Iris pigment epithelial cell (primary cell): ENCODE measurements around the gene SLC38A9.
"Not testable (repeated sequence)": the region's sequence is repeated elsewhere in the genome, so short reads cannot be mapped to it uniquely, and the experiment has no call there.

Source experiments
- DNase-seq: peaks from one replicate; pipeline ENCODE4 v3.0.0-alpha.2; 2011; ENCODE audit warnings: low read depth

The SLC38A9 gene

DNA sequence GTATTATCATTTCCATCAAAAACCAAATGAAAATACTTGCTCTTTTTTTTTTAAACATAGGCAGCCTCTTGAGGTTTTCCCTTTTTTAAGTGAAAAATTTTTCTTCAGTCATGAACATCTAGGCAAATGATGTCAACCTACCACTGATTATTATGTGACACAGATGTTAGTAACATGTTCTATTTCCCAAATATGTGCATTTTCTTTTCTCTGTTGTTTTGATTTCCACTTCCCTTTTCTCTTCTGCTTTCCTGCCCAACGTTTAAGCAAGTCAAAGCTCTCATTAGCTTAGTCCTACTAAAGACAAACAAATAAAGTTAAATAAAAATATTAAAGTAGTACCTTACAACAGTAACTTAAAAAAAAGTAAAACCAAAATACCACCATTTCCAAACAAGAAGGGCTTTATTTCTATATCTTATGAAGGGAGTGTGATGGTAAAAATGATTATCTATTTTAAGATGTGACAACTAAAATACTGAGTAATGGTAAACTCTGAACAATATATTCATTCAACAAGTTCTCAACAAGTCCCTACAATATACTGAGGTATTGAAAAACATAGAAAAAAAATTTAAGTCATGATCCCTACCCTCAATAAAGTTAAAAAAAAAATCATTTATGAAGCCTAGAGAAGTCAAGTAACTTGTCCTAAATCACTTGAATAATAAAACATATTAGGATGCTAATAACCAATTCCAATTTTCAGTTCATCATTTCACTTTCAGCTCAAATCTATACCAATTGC lies 9.4 kb downstream of the SLC38A9 start:
- DNase-seq, result no peak

DNA sequence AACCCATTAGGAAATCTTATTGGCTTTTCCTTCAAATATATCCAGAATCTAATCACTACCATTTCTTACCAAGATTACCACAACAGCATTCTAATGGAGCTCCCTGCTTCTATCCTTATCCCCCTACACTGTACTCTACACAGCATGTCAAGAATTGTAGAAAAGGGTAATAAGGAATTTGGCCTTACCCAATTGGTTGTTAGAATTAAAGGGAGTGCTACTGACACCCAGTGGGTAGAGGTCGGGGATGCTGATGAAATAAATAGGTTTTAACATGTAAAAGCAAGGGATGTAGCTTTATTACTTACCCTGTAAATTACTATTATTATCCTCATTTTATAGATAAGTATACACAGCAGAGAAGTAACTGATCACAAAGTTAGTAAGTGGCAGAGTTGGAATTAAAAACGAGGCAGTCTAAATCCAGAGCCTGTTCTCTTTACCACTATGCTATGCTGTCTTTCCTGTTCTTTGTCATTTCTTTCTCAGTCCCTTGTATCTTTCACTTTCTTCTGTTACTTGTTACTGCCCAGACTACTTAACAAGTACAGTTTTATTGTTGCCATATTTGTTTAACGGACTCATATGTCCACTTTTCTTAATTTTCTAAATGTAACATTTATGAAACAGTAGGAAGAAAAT lies 10.5 kb downstream of the SLC38A9 start:
- no peak for DNase-seq

DNA sequence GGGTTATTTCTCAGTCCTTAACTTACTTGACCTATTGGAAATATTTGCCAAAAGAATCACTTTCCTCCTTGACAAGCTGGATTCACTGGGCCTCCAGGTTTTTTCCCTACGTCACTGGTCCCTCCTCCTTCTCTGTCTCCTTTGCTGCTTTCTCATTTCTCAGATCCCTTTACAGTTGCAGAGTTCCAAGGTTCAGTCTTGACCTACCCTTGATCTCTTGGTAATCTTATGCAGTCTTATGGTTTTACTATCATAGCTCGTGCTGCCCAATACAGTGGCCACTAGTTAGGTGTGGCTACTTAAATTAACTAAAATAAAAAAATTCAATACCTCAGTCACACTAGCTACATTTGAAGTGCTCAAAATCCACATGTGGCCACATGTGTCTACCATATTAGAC lies 11.4 kb downstream of the SLC38A9 start:
- DNase-seq, result no peak

DNA sequence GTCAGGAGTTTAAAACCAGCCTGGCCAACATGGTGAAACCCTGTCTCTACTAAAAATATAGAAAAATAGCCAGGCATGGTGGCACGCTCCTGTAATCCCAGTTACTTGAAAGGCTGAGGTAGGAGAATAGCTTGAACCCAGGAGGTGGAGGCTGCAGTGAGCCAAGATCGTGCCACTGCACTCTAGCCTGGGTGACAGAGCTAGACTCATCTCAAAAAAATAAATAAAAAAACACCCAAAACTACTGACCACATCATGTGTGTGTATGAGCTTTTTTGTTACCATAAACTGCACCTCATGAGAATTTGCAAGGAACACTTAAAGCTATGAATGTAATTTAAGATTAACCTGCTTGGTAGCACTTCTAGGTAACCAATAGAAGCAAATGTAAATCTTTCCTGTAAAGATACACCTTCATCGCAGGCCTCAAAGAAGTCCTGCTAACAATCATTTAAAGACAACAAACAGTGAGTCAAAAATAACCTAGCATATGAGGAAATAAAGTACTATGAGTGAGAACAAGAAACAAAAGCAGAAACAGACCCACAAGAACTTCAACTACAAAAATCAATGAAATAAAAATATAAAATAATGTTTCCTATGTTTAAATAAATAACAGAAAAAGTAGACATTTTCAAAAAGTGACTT lies 13.0 kb downstream of the SLC38A9 start:
- DNase-seq, result no peak

DNA sequence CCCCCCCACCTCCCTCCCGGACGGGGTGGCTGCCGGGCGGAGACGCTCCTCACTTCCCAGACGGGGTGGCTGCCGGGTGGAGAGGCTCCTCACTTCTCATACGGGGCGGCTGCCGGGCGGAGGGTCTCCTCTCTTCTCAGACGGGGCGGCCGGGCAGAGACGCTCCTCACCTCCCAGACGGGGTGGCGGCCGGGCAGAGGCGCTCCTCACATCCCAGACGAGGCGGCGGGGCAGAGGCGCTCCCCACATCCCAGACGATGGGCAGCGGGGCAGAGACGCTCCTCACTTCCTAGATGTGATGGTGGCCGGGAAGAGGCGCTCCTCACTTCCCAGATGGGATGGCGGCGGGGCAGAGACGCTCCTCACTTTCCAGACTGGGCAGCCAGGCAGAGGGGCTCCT lies 15.4 kb downstream of the SLC38A9 start:
- not testable (repeated sequence) for DNase-seq

DNA sequence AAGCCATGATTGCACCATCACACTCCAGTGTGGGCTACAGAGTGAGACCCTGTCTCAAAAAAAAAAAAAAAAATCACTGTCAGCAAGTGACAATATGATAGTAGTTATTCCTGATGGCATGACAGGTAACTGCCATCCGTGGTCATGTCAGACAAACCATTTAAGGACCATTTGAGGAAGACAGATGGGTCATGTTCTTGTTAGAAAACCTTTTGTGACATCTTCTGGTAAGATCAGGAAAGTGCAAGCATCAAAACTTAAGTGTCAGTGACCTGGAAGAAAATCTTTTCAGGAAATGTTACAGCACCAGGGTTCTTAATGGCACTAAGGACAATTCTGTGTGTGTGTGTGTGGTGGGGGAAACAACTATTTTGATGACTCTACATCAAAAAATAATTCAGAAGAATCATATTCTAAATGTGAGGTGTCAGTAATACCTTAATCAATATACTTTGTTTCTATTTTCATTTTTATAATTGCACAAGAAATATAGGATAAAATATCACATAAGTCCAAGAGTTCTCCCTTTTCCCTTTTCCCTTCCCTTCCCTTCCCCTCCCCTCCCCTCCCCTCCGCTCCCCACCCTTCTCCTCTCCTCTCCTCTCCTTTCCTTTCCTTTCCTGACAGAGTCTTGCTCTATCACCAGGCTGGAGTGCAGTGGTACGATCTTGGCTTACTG lies 17.8 kb downstream of the SLC38A9 start:
- peak; percentile 37 for DNase-seq

DNA sequence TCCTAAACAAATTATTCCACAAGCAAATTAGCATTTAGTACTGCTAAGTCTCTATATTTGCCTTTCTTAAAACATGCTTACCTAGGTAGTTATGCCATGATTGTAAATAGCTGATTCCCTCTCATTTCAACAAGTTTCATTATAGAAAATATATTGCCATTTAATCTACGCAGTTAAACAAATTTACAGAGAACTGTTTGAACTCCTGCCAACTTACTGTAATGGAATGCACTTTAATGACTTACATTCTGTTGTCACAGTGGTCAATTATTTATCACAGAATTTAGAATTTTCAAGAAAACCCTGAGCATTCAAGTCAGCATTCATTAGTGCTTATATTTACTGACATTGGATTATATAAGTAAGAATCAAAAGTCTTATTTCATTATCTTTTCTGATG lies 19.6 kb downstream of the SLC38A9 start:
- DNase-seq, result no peak

DNA sequence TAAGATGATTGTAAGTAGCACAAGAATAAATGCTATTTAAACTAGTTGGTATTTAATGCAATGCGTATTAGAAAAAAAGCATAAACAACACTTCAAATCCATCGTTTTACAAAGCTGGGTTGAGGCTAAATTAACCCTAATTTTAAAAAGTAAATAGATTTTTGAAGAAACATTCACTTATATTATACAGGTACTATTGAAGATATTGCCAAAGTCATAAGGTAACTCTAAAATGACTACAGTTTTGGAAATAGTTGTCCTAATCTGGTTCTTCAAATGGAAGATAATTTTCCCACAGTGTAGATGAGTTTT lies 20.1 kb downstream of the SLC38A9 start:
- DNase-seq, result no peak

DNA sequence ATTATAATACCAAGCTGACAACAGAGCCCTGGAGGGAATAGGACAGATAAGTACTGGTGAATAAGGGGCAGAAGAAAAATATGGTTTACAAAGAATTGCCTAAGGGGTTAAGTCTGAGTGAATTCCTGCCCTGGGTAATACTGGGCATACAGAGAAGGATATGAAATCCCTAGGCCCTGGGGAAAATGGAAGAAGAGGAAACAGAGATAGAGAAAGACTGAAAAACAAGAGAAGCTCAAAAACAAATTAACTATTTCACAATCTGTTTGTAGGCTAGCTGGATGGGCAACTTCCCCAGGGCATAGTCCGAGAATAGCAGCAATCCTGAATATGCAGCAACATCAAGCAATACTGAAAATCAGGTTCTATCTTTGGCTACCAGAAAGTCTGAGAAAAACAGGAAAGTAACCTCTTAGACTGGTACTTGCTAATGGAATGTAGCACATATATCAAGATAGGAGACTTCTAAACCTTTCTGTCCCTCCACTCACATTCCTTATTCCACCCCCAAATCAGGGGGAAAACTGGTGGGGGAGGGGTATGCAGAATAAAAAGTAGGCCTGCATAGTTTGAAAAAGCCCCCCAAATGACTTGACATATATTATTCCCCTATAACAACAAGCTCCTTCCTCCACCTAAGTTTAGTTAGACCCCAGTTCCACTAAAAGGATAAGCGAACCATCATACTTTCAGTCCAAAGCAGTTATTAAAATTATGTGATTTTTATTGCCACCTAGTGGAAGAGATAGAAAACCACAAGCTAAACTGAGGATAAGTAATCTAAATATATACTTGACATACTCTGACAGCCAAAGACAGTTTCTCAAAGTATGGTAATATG lies 20.6 kb downstream of the SLC38A9 start:
- DNase-seq, result peak; percentile 57

DNA sequence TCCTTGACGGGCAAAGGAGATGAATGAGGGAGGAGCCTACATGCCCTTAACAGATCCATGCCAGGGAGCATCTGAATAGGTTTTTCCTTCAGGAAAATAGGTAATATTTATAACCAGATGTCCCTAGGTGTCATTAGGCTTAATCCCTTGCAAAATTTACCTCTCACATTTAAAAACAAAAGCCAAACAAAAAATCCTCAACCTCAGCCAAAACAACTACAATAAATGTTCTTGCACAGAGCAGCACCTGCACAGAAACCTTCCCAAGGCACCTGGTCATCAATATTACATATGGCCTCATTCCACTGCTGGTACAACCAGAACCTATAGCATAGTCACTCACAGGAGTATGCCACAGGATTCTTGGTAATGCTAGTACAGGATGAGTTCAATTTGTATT lies 30.1 kb downstream of the SLC38A9 start:
- DNase-seq, result no peak

DNA sequence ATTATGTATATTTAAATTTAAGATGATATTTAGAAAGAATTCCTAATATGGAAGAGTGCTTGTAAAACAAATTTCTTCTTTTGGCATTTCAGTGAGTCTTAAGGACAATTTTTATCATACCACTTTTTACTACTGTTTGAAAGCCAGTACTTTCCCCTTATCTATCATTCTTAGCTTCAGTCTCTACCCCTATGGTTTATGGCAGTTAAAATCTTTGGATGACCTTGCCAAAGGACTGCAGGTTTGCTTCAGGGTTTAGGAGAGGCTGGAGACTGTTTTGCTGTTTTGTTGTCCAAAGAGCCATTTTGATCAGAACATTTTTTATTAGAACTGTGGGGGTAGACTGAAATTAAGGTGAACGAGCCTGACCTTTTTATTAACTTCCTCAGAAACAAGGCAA lies 30.8 kb downstream of the SLC38A9 start:
- no peak for DNase-seq

DNA sequence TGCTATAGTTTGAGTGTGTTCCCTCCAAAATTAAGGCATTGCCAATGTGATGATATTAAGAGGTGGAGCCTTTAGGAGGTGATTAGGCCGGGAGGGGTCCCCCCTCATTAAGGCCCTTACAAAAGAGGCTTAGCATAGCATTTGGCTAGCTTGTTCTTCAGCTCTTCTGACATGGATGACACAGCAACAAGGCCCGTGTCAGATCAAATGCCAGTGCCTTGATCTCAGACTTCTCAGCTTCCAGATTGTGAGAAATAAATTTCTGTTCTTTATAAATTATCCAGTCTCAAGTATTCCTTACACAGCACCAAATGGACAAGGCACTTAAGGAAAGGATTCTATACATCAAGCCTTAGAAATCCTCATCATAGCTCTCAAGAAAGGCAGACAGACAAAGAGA lies 31.8 kb downstream of the SLC38A9 start:
- no peak for DNase-seq

DNA sequence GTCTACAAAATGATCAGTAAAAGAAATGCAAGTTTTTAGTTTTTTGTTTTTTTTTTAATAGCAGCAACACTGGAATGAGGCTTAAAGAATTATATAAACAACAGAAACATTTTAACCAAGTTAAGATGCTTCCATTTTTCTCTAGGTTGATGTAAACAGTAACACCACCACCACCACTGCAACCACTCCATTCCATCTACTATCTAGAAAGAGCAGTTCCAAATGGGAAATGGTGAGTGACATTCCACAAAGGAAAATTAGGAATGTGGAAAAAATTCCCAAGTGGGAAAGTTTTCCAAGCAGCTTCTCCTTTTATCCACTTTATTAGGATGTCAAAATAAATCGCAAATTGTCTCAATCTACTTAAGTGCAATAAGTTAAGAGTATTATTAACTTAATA lies 32.6 kb downstream of the SLC38A9 start:
- no peak for DNase-seq

DNA sequence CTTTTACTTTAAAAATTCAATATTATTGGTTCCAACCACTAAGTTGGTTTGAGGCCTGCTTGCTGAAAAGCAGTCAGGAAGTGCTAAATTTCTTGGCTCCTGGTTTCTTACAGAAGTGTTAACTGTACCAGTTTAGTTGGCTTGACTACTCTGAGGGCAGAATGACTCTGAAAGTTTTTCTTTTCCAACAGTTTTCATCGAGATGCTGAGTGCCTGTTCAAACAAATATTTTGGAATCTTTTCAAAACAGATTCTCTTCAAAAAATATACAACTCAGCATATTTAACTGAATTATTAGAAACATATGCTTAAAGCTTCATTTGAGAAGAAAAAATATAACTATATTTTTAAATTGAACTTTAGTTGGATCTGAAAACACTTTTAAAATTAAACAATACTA lies 37.0 kb downstream of the SLC38A9 start:
- no peak for DNase-seq

DNA sequence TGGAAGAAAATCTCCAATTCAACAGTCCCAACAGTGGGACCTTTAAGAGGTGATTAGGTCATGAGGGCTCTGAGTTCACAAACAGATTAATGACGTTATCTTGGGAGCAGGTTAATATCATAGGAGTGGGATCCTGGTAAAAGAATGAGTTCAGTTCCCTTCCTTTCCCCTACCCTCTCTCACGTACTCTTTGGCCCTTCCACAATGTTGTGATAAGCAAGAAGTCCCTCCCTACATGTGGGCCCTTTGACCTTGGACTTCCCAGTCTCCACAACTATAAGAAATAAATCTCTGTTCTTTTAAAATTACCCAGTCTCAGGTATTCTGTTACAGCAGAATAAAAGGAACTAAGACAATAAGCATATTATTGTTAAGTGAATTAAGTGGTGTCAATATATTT lies 37.8 kb downstream of the SLC38A9 start:
- DNase-seq, result no peak

DNA sequence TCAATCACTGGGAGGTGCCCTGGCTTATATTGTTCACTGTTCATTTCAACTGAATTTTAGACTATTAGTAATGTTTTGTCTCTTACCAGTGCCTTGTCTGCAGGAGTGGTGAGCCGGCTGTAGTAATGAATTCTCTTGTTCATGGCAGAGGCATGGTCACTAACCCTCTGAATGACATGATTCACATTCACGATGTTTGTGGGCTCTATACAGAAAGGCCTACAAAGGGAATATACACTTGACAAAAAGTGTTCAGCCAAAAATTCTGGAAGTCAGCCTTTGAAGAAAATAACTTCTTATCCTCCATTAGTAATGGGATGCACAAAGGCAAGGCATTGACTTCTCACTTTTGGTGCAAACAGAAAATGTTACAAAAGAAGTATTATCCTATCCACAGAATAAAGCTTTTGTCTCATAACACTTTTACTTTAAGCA lies 39.6 kb downstream of the SLC38A9 start:
- DNase-seq, result no peak

DNA sequence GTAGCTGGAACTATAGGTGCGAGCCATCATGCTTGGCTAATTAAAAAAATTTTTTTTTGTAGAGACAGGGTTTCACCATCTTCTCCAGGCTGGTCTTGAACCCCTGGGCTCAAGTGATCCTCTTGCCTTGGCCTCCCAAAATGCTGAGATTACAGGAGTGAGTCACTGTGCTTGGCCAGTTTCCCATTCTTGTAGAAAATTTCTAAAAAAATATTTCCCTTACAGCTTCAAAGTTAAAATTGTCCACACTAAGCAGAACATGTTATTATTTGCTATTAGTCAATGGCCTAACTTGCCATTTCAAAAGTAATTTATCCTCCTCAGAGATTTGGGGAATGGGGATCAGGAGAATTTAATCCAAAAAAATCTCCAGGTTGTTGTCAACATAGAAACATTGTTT lies 40.1 kb downstream of the SLC38A9 start:
- DNase-seq, result no peak

DNA sequence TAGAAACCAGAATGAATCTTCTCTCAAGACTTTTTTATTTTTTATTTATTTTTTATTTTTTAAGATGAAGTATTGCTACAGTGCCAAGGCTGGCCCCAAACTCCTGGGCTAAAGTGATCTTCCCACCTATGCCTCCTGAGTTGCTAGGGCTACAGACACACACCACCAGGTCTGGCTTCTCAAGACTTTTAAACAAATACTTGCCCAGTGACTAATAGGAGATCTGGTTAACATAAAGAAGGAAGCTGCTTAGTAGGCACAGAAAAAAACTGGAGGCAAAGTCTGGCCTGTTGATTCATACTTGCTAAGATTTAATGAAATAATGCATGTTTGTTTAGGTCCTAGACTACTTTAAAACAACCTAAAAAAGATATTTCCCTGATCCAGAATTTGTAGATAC lies 43.8 kb downstream of the SLC38A9 start:
- peak; percentile 94 for DNase-seq

DNA sequence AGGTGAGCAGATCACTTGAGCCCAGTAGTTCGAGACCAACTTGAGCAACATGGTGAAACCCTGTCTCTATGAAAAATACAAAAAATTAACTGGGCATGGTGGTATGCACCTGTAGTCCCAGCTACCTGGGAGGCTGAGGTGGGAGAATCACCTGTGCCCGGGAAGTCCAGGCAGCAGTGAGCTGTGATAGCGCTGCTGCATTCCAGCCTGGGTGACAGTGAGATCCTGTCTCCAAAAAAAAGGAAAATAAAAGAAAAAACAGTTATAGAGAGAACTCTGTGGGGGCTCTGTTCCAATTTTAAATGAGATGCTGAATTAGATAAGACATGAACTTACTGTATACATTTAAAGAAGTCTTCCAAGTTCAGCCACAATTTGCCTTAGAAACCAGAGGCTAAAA lies 44.2 kb downstream of the SLC38A9 start:
- DNase-seq, result no peak

DNA sequence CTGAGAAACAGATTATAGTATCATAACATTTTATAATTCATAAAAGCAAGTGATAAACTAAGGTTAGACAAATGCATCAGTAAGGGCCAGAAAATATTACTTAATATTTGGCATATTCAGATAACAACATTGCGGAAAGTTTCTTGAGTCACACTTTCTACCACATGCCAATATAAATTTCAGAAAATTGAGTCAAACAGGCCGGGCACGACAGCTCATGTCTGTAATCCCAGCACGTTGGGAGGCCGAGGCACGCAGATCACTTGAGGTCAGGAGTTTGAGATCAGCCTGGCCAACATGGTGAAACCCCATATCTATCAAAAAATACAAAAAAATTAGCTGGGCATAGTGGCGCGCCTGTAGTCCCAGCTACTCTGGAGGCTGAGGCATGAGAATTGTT lies 47.1 kb downstream of the SLC38A9 start:
- DNase-seq, result peak; percentile 18

DNA sequence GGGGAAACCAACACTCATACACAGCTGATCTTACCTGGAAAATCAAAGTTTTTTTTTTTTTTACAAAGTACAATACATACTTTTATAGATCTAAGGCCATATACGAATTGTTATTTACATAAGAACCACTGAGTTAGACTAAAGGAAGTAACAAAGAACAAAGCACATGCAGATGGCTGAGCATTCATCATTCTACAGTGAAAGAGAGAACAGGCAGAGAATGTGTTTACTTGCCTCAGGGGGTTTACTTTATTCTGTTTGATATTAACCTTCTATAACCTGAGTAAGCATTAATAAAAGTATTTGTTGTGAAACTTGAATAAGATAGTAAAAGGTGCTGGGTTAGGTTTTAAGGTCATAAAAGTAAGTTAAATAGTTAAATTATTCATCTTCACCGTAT lies 54.7 kb downstream of the SLC38A9 start:
- no peak for DNase-seq

DNA sequence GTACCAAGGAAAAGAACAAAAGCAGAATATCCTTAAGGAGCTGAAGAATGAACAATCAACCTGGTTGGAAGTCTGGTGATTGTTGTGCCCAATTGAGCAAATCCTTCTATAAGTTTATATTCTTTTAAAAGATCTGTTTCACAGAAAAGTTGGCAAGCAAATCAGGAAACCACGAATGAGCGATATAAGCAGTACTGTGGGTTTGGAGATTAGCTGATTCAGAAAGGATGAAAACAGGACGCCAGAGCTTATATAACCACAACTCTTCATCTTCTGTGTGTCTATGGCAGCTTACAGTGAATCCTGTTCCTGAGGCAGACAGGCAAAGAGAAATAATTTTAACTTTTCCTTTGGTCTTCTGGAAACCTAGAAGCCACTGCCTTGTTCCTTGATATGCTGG lies 61.7 kb downstream of the SLC38A9 start:
- peak; percentile 90 for DNase-seq
